PC-9 (cell line): ENCODE measurements around the gene CENPA. TPM values are rescaled to one million over a fixed set of nuclear protein-coding genes. Genes with fewer than 3 reads are reported as not detected.

Experiments used
- BruUV-seq: library from RNA; stranded (reverse); fragments of 400-500 nt; replicated peaks from 2 replicates; lab custom pipeline; 2021; lab: Mats Ljungman, UMichigan
- CTCF ChIA-PET: fragments of 300-600 bp; sonication (Branson Sonifier 250); formaldehyde crosslinking; loops from one replicate; lab custom pipeline; 2022; ENCODE audit warnings: antibody characterized with exemption; lab: Charles Lee
- POLR2A ChIA-PET: fragments of 300-600 bp; sonication (Branson Sonifier 250); formaldehyde crosslinking; loops from one replicate; lab custom pipeline; 2022; ENCODE audit warnings: antibody characterized with exemption; ENCODE audit not compliant: unreplicated experiment; lab: Charles Lee
- DNase-seq, 2 experiments: peaks; one replicate each; pipeline versions ENCODE4 v3.0.0 to v3.0.0-alpha.2; 2015 to 2022; ENCODE audit warnings: mixed read lengths in 1 of 2
- H2AFZ ChIP-seq: fragments of 200-600 bp; sonication (generic); 2 replicates; pipeline ENCODE4 v1.8.1; 2017; ENCODE audit warnings: antibody characterized with exemption
- H3F3A ChIP-seq: fragments of 200-600 bp; sonication (generic); 2 replicates; pipeline ENCODE4 v1.8.1; 2017; ENCODE audit warnings: antibody characterized with exemption, mild to moderate bottlenecking, low read depth; ENCODE audit not compliant: insufficient read depth
- H3K27ac ChIP-seq: fragments of 200-600 bp; sonication (generic); 2 replicates; pipeline ENCODE4 v1.6.1; 2016; ENCODE audit warnings: mixed run types
- H3K27me3 ChIP-seq: fragments of 200-600 bp; sonication (generic); 2 replicates; pipeline ENCODE4 v1.6.1; 2016; ENCODE audit warnings: low read depth, mixed run types; ENCODE audit not compliant: insufficient read depth
- H3K36me3 ChIP-seq: fragments of 200-600 bp; sonication (generic); 2 replicates; pipeline ENCODE4 v1.6.1; 2016; ENCODE audit warnings: low read depth, mixed run types
- H3K4me1 ChIP-seq: fragments of 200-600 bp; sonication (generic); replicated peaks from 2 replicates; pipeline ENCODE4 v1.6.1; 2016; ENCODE audit warnings: mixed run types; ENCODE audit not compliant: insufficient read depth
- H3K4me2 ChIP-seq: fragments of 200-600 bp; sonication (generic); 2 replicates; pipeline ENCODE4 v1.6.1; 2017; ENCODE audit warnings: mixed run types
- H3K4me3 ChIP-seq: fragments of 200-600 bp; sonication (generic); 2 replicates; pipeline ENCODE4 v1.6.1; 2016; ENCODE audit warnings: mixed run types
- H3K79me2 ChIP-seq: fragments of 200-600 bp; sonication (generic); 2 replicates; pipeline ENCODE4 v1.6.1; 2017; ENCODE audit warnings: low read depth, mixed run types
- H3K9me2 ChIP-seq: fragments of 200-600 bp; sonication (generic); 2 replicates; pipeline ENCODE4 v1.8.1; 2017; ENCODE audit warnings: mild to moderate bottlenecking; ENCODE audit not compliant: insufficient read depth
- H3K9me3 ChIP-seq: fragments of 200-600 bp; sonication (generic); 2 replicates; pipeline ENCODE4 v1.8.1; 2016; ENCODE audit warnings: low read depth; ENCODE audit not compliant: insufficient read depth
- H4K20me1 ChIP-seq: fragments of 200-600 bp; sonication (generic); 2 replicates; pipeline ENCODE4 v1.8.1; 2017; ENCODE audit not compliant: insufficient read depth
- EZH2 ChIP-seq: fragments of 200-600 bp; sonication (generic); IDR thresholded peaks from 2 replicates; pipeline ENCODE4 v1.8.0; 2017; ENCODE audit warnings: antibody characterized with exemption, low read depth
- intact Hi-C: fragments of 100-400 bp; cut with micrococcal nuclease; formaldehyde crosslinking; loops from one replicate; pipeline ENCODE4 v1.10.0; 2022; ENCODE audit not compliant: unreplicated experiment
- total RNA-seq: library from RNA; stranded (reverse); gene quantifications from 2 replicates; pipeline ENCODE4 v1.2.3, GENCODE V29; 2021
- TF ChIP-seq, protein P1 (sequence below): fragments of 200-600 bp; sonication (generic); conservative IDR thresholded peaks from 2 replicates; pipeline ENCODE4 v1.6.1; 2017; ENCODE audit warnings: mixed run types, antibody characterized with exemption, mild to moderate bottlenecking, moderate library complexity

The CENPA gene
- total RNA-seq, 1 experiment from 2014 or later = 48.8 TPM

GRCh38 chr2:26805241-26805676, 19.4 kb downstream of the CENPA start:
- peaks cover 11% of the 10 kb centered on the region; the same call in 1 of the 2 replicates for H3K4me1 ChIP-seq
- DNase-seq = peak; percentile 14 to 92
- no peaks in the 10 kb centered on the region; the same call in 1 of the 2 replicates for H3K9me3 ChIP-seq
- no TSS peak for BruUV-seq
- CTCF ChIA-PET = no interaction called here
- no peaks in the 10 kb centered on the region for H3K79me2 ChIP-seq
- H3K36me3 ChIP-seq = no peaks in the 10 kb centered on the region
- peaks cover 37% of the 10 kb centered on the region for H3F3A ChIP-seq
- peak overlapping the region; percentile 69 for H3K27ac ChIP-seq
- 0 out of 2 replicates have a peak overlapping the region, but pooled peaks have one; percentile 13 for H3K4me2 ChIP-seq
- H4K20me1 ChIP-seq = no peaks in the 10 kb centered on the region
- H3K9me2 ChIP-seq = no peaks in the 10 kb centered on the region
- H2AFZ ChIP-seq = no peak overlapping the region
- POLR2A ChIA-PET = no interaction called here
- H3K4me3 ChIP-seq = no peak overlapping the region
- TF ChIP-seq EZH2 = no peak
- TF ChIP-seq, protein P1, sequence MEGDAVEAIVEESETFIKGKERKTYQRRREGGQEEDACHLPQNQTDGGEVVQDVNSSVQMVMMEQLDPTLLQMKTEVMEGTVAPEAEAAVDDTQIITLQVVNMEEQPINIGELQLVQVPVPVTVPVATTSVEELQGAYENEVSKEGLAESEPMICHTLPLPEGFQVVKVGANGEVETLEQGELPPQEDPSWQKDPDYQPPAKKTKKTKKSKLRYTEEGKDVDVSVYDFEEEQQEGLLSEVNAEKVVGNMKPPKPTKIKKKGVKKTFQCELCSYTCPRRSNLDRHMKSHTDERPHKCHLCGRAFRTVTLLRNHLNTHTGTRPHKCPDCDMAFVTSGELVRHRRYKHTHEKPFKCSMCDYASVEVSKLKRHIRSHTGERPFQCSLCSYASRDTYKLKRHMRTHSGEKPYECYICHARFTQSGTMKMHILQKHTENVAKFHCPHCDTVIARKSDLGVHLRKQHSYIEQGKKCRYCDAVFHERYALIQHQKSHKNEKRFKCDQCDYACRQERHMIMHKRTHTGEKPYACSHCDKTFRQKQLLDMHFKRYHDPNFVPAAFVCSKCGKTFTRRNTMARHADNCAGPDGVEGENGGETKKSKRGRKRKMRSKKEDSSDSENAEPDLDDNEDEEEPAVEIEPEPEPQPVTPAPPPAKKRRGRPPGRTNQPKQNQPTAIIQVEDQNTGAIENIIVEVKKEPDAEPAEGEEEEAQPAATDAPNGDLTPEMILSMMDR = no peak
- intact Hi-C loops = no loop called here
- H3K27me3 ChIP-seq = no peaks in the 10 kb centered on the region

GRCh38 chr2:26807788-26808460, 22.1 kb downstream of the CENPA start:
- Histone ChIP-seq H3K4me3 (no peak overlapping the region), H3K79me2 (no peaks in the 10 kb centered on the region), H3K4me2 (no peak overlapping the region), H4K20me1 (no peaks in the 10 kb centered on the region), H3K36me3 (no peaks in the 10 kb centered on the region), H3K9me2 (no peaks in the 10 kb centered on the region), H3K27me3 (peaks cover 8% of the 10 kb centered on the region; the same call in 1 of the 2 replicates), H3F3A (peaks cover 27% of the 10 kb centered on the region; the same call in 1 of the 2 replicates), H3K9me3 (no peaks in the 10 kb centered on the region), H3K27ac (no peak overlapping the region), H3K4me1 (peaks cover 11% of the 10 kb centered on the region; the same call in 1 of the 2 replicates), H2AFZ (no peak overlapping the region)
- no peak for DNase-seq
- CTCF ChIA-PET = no interaction called here
- POLR2A ChIA-PET = no interaction called here
- BruUV-seq = no TSS peak
- no peak for TF ChIP-seq EZH2
- intact Hi-C loops = no loop called here

DNA sequence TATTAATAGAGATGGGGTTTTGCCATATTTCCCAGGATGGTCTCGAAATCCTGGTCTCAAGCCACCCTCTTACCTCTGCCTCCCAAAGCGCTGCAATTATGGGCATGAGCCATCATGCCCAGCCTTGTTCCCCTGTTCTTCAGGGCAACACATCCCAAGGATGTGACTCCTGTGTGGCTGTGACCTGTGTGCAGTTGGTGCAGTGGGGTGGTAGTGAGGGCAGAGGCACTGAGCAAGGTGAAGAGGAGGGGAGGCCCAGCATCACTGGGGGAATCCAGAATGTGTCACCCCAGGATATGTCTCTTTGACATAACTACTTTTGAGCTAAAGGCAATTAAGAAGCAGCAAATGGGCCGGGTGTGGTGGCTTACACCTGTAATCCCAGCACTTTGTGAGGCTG, 23.4 kb downstream of the CENPA start:
- Histone ChIP-seq H3K27me3 (peaks cover 8% of the 10 kb centered on the region; the same call in 1 of the 2 replicates), H3K4me2 (no peak overlapping the region), H2AFZ (no peak overlapping the region), H3F3A (peaks cover 23% of the 10 kb centered on the region; the same call in 1 of the 2 replicates), H3K4me1 (peaks cover 11% of the 10 kb centered on the region; the same call in 1 of the 2 replicates), H3K36me3 (no peaks in the 10 kb centered on the region), H3K4me3 (no peak overlapping the region), H3K9me3 (no peaks in the 10 kb centered on the region), H3K9me2 (no peaks in the 10 kb centered on the region), H3K79me2 (no peaks in the 10 kb centered on the region), H4K20me1 (no peaks in the 10 kb centered on the region), H3K27ac (no peak overlapping the region)
- no TSS peak for BruUV-seq
- TF ChIP-seq, protein P1 = no peak
- TF ChIP-seq EZH2 = no peak
- CTCF ChIA-PET = no interaction called here
- intact Hi-C loops = no loop called here
- POLR2A ChIA-PET = no interaction called here
- no peak for DNase-seq
